Measurements from ENCODE around the gene ARID3B.

ARID3B gene

GRCh38 chr15:74598126-74598842 is 57.3 kb downstream of the ARID3B start:
- ChIA-PET CTCF (interaction anchor here (0.6 to 0.7 kb wide), 2 partner anchors 19 to 647 kb away, joined by 3 to 5 read pairs; no protein-coding TSS in a partner anchor), POLR2A (interaction anchor here (0.6 to 1.7 kb wide), 11 partner anchors 9 to 191 kb away, joined by 3 to 6 read pairs (median 3); partner anchors contain the start of gene CLK3)
- DNase-seq (ENCODE audit: extremely low spot score) = peak; percentile 91
- TF ChIP-seq ELF4 (IDR thresholded peaks at IDR 0.05) = no peak
- TF ChIP-seq ZNF384 (IDR thresholded peaks at IDR 0.05) = no peak
- no peak for TF ChIP-seq HDGF (IDR thresholded peaks at IDR 0.05; ENCODE audit: borderline replicate concordance)
- TF ChIP-seq FOXA1 (IDR thresholded peaks at IDR 0.05) = no peak
- no peak for TF ChIP-seq LEF1 (IDR thresholded peaks at IDR 0.05; ENCODE audit: borderline replicate concordance)
- TF ChIP-seq FOXK2 (IDR thresholded peaks at IDR 0.05) = no peak
- TF ChIP-seq L3MBTL2 (conservative IDR thresholded peaks at IDR 0.05) = no peak; the same call in 1 of the 2 replicates
- no peak for TF ChIP-seq ARNT (IDR thresholded peaks at IDR 0.05)
- no peak for TF ChIP-seq PKNOX1 (IDR thresholded peaks at IDR 0.05)
- no peak for TF ChIP-seq NFRKB (IDR thresholded peaks at IDR 0.05)
- TF ChIP-seq SUZ12 (IDR thresholded peaks at IDR 0.05) = no peak
- TF ChIP-seq BHLHE40 (IDR thresholded peaks at IDR 0.05; ENCODE audit: borderline replicate concordance) = no peak
- TF ChIP-seq CTBP1 (IDR thresholded peaks at IDR 0.05; ENCODE audit: borderline replicate concordance) = no peak
- no peak for TF ChIP-seq SP1 (IDR thresholded peaks at IDR 0.05)
- TF ChIP-seq FOXM1 (IDR thresholded peaks at IDR 0.05; ENCODE audit: borderline replicate concordance) = no peak
- TF ChIP-seq TARDBP (IDR thresholded peaks at IDR 0.05) = no peak

DNA sequence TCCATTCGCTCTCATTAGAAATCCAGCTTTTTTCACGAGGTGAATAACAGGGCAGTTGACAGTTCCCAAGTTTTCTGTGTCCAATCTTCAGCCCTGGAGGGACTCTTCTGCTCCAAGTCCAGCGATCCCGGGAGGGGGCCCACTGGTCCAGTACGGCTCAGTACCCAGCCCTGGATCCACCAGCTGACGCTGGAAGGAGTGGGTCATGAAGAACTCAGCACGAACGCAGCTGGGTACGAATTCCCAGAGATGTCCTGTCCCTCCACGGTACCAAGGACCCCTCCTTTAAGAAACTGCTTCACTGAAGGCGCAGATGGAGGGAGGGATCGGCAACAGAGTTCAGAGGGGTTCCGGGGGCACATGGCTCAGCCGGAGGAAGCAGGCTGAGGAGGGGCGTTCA is 58.1 kb downstream of the ARID3B start:
- ChIA-PET CTCF (no interaction called here), POLR2A (interaction anchor here (0.7 to 1.7 kb wide), 7 partner anchors 13 to 58 kb away, joined by 3 to 6 read pairs (median 3); partner anchors contain the start of gene CLK3)
- TF ChIP-seq SUZ12 (IDR thresholded peaks at IDR 0.05) = no peak
- TF ChIP-seq NFRKB (IDR thresholded peaks at IDR 0.05) = no peak
- no peak for TF ChIP-seq BHLHE40 (IDR thresholded peaks at IDR 0.05; ENCODE audit: borderline replicate concordance)
- TF ChIP-seq SP1 (IDR thresholded peaks at IDR 0.05) = no peak
- no peak for TF ChIP-seq HDGF (IDR thresholded peaks at IDR 0.05; ENCODE audit: borderline replicate concordance)
- no peak for TF ChIP-seq L3MBTL2 (conservative IDR thresholded peaks at IDR 0.05)
- TF ChIP-seq FOXA1 (IDR thresholded peaks at IDR 0.05) = no peak
- TF ChIP-seq ZNF384 (IDR thresholded peaks at IDR 0.05) = no peak
- TF ChIP-seq TARDBP (IDR thresholded peaks at IDR 0.05) = no peak
- no peak for TF ChIP-seq PKNOX1 (IDR thresholded peaks at IDR 0.05)
- TF ChIP-seq CTBP1 (IDR thresholded peaks at IDR 0.05; ENCODE audit: borderline replicate concordance) = no peak
- no peak for TF ChIP-seq LEF1 (IDR thresholded peaks at IDR 0.05; ENCODE audit: borderline replicate concordance)
- no peak for TF ChIP-seq FOXM1 (IDR thresholded peaks at IDR 0.05; ENCODE audit: borderline replicate concordance)
- TF ChIP-seq ARNT (IDR thresholded peaks at IDR 0.05) = no peak
- TF ChIP-seq ELF4 (IDR thresholded peaks at IDR 0.05) = no peak
- TF ChIP-seq FOXK2 (IDR thresholded peaks at IDR 0.05) = no peak
- no peak for DNase-seq (ENCODE audit: extremely low spot score)

DNA sequence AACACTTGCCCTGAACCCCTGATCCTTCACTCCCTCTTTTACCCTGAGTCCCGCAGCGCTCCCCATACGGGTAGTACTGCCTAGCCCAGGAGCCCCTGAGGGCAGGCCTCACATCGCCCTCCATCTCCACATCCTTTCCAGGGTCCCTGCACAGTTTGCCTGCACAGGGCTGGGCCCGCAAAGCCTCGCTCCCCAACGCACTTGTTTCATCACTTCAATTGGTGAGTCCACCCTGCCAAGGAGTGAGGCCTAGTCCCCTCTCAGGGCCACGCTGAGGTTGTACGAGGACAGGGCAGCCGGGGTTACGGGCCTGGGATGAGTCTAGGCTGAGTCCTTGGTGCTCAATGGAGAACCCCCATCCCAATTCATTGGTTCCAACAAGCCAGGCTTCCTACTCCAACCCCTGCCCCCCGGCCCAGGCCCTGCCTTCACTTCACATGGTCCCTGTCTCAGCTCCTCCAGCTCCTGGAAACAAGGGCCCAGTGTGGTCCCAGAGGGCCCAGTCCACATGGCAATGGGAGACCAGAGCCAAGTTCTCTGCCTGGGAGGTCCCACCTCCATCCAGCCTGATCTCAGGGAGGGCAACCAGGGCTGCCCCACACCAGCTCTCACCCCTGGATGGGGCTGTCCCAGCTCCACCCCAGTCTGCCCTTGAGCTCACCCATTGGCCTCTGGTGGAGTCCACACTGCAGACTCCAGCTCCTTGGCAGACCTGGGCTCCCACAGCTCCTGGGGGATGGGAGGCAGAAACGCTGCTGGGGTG is 62.2 kb downstream of the ARID3B start:
- TF ChIP-seq BHLHE40 (IDR thresholded peaks at IDR 0.05; ENCODE audit: borderline replicate concordance) = no peak
- no peak for TF ChIP-seq FOXK2 (IDR thresholded peaks at IDR 0.05)
- TF ChIP-seq TARDBP (IDR thresholded peaks at IDR 0.05) = no peak
- TF ChIP-seq SP1 (IDR thresholded peaks at IDR 0.05) = no peak
- TF ChIP-seq CTBP1 (IDR thresholded peaks at IDR 0.05; ENCODE audit: borderline replicate concordance) = no peak
- no peak for TF ChIP-seq L3MBTL2 (conservative IDR thresholded peaks at IDR 0.05)
- no peak for TF ChIP-seq LEF1 (IDR thresholded peaks at IDR 0.05; ENCODE audit: borderline replicate concordance)
- no peak for TF ChIP-seq FOXM1 (IDR thresholded peaks at IDR 0.05; ENCODE audit: borderline replicate concordance)
- CTCF ChIA-PET = interaction anchor here (0.9 kb wide), 1 partner anchor 9 kb away, joined by 3 read pairs; no protein-coding TSS in a partner anchor
- DNase-seq (ENCODE audit: extremely low spot score) = no peak
- POLR2A ChIA-PET = interaction anchor here (1.4 to 2.2 kb wide), 3 partner anchors 10 to 12 kb away, joined by 4 to 6 read pairs (median 5); partner anchors contain the start of gene CLK3

GRCh38 chr15:74603789-74604705 is 63.0 kb downstream of the ARID3B start:
- ChIA-PET POLR2A (interaction anchor here (1.0 to 2.2 kb wide), 4 partner anchors 9 to 143 kb away, joined by 3 to 6 read pairs (median 4); partner anchors contain the start of genes CLK3 and UBL7), CTCF (interaction anchor here (0.6 to 0.9 kb wide), 2 partner anchors 8 to 30 kb away, joined by 3 read pairs; no protein-coding TSS in a partner anchor)
- DNase-seq (ENCODE audit: extremely low spot score) = no peak
- no peak for TF ChIP-seq NFRKB (IDR thresholded peaks at IDR 0.05)
- TF ChIP-seq BHLHE40 (IDR thresholded peaks at IDR 0.05; ENCODE audit: borderline replicate concordance) = no peak
- TF ChIP-seq FOXM1 (IDR thresholded peaks at IDR 0.05; ENCODE audit: borderline replicate concordance) = no peak
- TF ChIP-seq SUZ12 (IDR thresholded peaks at IDR 0.05) = no peak
- no peak for TF ChIP-seq HDGF (IDR thresholded peaks at IDR 0.05; ENCODE audit: borderline replicate concordance)
- no peak for TF ChIP-seq CTBP1 (IDR thresholded peaks at IDR 0.05; ENCODE audit: borderline replicate concordance)
- TF ChIP-seq L3MBTL2 (conservative IDR thresholded peaks at IDR 0.05) = no peak
- TF ChIP-seq LEF1 (IDR thresholded peaks at IDR 0.05; ENCODE audit: borderline replicate concordance) = no peak
- no peak for TF ChIP-seq ARNT (IDR thresholded peaks at IDR 0.05)
- no peak for TF ChIP-seq FOXK2 (IDR thresholded peaks at IDR 0.05)
- TF ChIP-seq SP1 (IDR thresholded peaks at IDR 0.05) = no peak
- no peak for TF ChIP-seq FOXA1 (IDR thresholded peaks at IDR 0.05)
- no peak for TF ChIP-seq TARDBP (IDR thresholded peaks at IDR 0.05)
- no peak for TF ChIP-seq ELF4 (IDR thresholded peaks at IDR 0.05)
- no peak for TF ChIP-seq ZNF384 (IDR thresholded peaks at IDR 0.05)
- TF ChIP-seq PKNOX1 (IDR thresholded peaks at IDR 0.05) = no peak
